GM12878 (cell line): ENCODE results near the gene MDGA2. TPM values are rescaled to one million over a fixed set of nuclear protein-coding genes. Genes with fewer than 3 reads are reported as not detected.

Source experiments
- ATAC-seq: fragments of 200-7000 bp; cut with Tn5 transposase; 3 replicates; pipeline ENCODE4 v1.9.1; 2020; ENCODE audit warnings: mild to moderate bottlenecking, moderate library complexity
- BruUV-seq: library from RNA; stranded (reverse); fragments of 400-500 nt; replicated peaks from 2 replicates; lab custom pipeline; 2021; lab: Mats Ljungman, UMichigan
- CTCF ChIA-PET: fragments of 300-600 bp; sonication (Branson Sonifier 250); formaldehyde crosslinking; extraction: SDS; loops from one replicate; lab custom pipeline; 2021; ENCODE audit warnings: inconsistent platforms; lab: Yijun Ruan, JAX
- POLR2A ChIA-PET: fragments of 350-600 bp; formaldehyde crosslinking; extraction: SDS; loops from one replicate; lab custom pipeline; 2021; ENCODE audit warnings: inconsistent platforms; lab: Charles Lee
- RAD21 ChIA-PET: fragments of 300-600 bp; sonication (Branson Sonifier 250); formaldehyde crosslinking; loops from one replicate; lab custom pipeline; 2023; ENCODE audit warnings: antibody characterized with exemption; ENCODE audit not compliant: unreplicated experiment; lab: Charles Lee
- SMC1A ChIA-PET: fragments of 300-600 bp; sonication (Branson Sonifier 250); formaldehyde crosslinking; loops from one replicate; lab custom pipeline; 2023; ENCODE audit not compliant: unreplicated experiment, uncharacterized antibody; lab: Charles Lee
- DNase-seq: peaks from one replicate; pipeline ENCODE4 v3.0.0-alpha.2; 2011; ENCODE audit warnings: low read depth, low spot score
- FAIRE-seq: peaks from 3 replicates; lab custom pipeline; 2011; peaks lifted over from hg19 to GRCh38; lab: Jason Lieb, UNC
- H2AFZ ChIP-seq: 2 replicates; pipeline ENCODE4 v1.6.0; 2011; ENCODE audit warnings: low read depth, low read length, control low read depth; ENCODE audit not compliant: control insufficient read depth
- H3K27ac ChIP-seq: 2 replicates; pipeline ENCODE4 v1.5.1; 2011; ENCODE audit warnings: control low read depth; ENCODE audit not compliant: control insufficient read depth, insufficient read depth
- H3K27me3 ChIP-seq, 2 experiments: replicated peaks in 1 of 2; 2 replicates each; pipeline versions ENCODE4 v1.6.0 to v1.6.1; 2011; ENCODE audit warnings: low read length in 1 of 2; ENCODE audit not compliant: control insufficient read depth in 2 of 2, insufficient read depth in 2 of 2
- H3K36me3 ChIP-seq, 2 experiments: 2 replicates each; pipeline ENCODE4 v1.5.1; 2011; ENCODE audit warnings: low read length in 1 of 2; ENCODE audit not compliant: control insufficient read depth in 2 of 2, insufficient read depth in 2 of 2
- H3K4me1 ChIP-seq: 2 replicates; pipeline ENCODE4 v1.6.1; 2011; ENCODE audit warnings: mild to moderate bottlenecking, low read length, moderate library complexity, mixed read lengths; ENCODE audit not compliant: control insufficient read depth, insufficient read depth
- H3K4me2 ChIP-seq: 2 replicates; pipeline ENCODE4 v1.6.0; 2011; ENCODE audit warnings: control low read depth; ENCODE audit not compliant: control insufficient read depth, insufficient read depth
- H3K4me3 ChIP-seq: fragments of 200-600 bp; sonication (generic); 2 replicates; pipeline ENCODE4 v1.5.1; 2016
- H3K79me2 ChIP-seq: 2 replicates; pipeline ENCODE4 v1.6.0; 2011; ENCODE audit warnings: low read length; ENCODE audit not compliant: control insufficient read depth, insufficient read depth
- H3K9ac ChIP-seq: 2 replicates; pipeline ENCODE4 v1.8.0; 2011; ENCODE audit warnings: low read length, control low read depth, mixed read lengths; ENCODE audit not compliant: control insufficient read depth, insufficient read depth
- H3K9me3 ChIP-seq: replicated peaks from 3 replicates; pipeline ENCODE4 v1.5.1; 2011; ENCODE audit warnings: mild to moderate bottlenecking, low read length; ENCODE audit not compliant: control insufficient read depth, insufficient read depth
- H4K20me1 ChIP-seq: 2 replicates; pipeline ENCODE4 v1.6.0; 2011; ENCODE audit not compliant: control insufficient read depth, insufficient read depth
- ATF7 ChIP-seq: fragments of 450-650 bp; IDR thresholded peaks from 2 replicates; pipeline ENCODE4 v1.6.1; 2016; ENCODE audit warnings: low read depth, mild to moderate bottlenecking
- CEBPB ChIP-seq, 2 experiments: fragments of 150-350 bp in 1 of 2; IDR thresholded peaks; 2 replicates each; pipeline ENCODE4 v1.6.1; 2012 to 2014; ENCODE audit warnings: low read depth in 2 of 2, low read length in 2 of 2, borderline replicate concordance in 1 of 2, inconsistent platforms in 1 of 2
- CTCF ChIP-seq, 3 experiments: IDR thresholded peaks in 2 of 3; conservative IDR thresholded peaks in 1 of 3; 2 replicates each; pipeline ENCODE4 v1.5.1; 2011; ENCODE audit warnings: low read depth in 3 of 3, low read length in 3 of 3, mild to moderate bottlenecking in 3 of 3, control low read depth in 2 of 3, moderate library complexity in 2 of 3, inconsistent platforms in 1 of 3, mixed read lengths in 1 of 3; ENCODE audit not compliant: control insufficient read depth in 2 of 3, insufficient read depth in 1 of 3; ENCODE audit errors: extremely low read depth in 1 of 3
- DPF2 ChIP-seq: fragments of 450-650 bp; IDR thresholded peaks from 2 replicates; pipeline ENCODE4 v1.6.1; 2017; ENCODE audit warnings: mild to moderate bottlenecking
- GABPA ChIP-seq: IDR thresholded peaks from 2 replicates; pipeline ENCODE4 v1.6.1; 2014; ENCODE audit warnings: antibody characterized with exemption, low read depth, mild to moderate bottlenecking, inconsistent platforms
- MTA2 ChIP-seq: fragments of 450-650 bp; IDR thresholded peaks from 2 replicates; pipeline ENCODE4 v1.6.1; 2016; ENCODE audit warnings: low read depth, mild to moderate bottlenecking, moderate library complexity
- MTA3 ChIP-seq: IDR thresholded peaks from 2 replicates; pipeline ENCODE4 v1.6.1; 2012; ENCODE audit warnings: low read length, inconsistent platforms, borderline replicate concordance
- PAX5 ChIP-seq: IDR thresholded peaks from 2 replicates; pipeline ENCODE4 v1.6.1; 2011; ENCODE audit warnings: low read depth, low read length, borderline replicate concordance
- RAD21 ChIP-seq: IDR thresholded peaks from 2 replicates; pipeline ENCODE4 v1.6.1; 2011; ENCODE audit warnings: mild to moderate bottlenecking, low read depth, low read length, moderate library complexity; ENCODE audit not compliant: insufficient read depth
- SIN3A ChIP-seq: IDR thresholded peaks from 2 replicates; pipeline ENCODE4 v1.6.1; 2012; ENCODE audit warnings: low read depth, low read length, improper control_type of control experiment
- SREBF1 ChIP-seq: IDR thresholded peaks from 2 replicates; pipeline ENCODE4 v1.6.1; 2012; ENCODE audit warnings: mild to moderate bottlenecking, low read length
- TBL1XR1 ChIP-seq: IDR thresholded peaks from 2 replicates; pipeline ENCODE4 v1.6.1; 2012; ENCODE audit warnings: low read depth, low read length, improper control_type of control experiment
- TCF12 ChIP-seq: IDR thresholded peaks from 2 replicates; pipeline ENCODE4 v1.6.1; 2011; ENCODE audit warnings: low read depth, mild to moderate bottlenecking, low read length
- TCF3 ChIP-seq: IDR thresholded peaks from 2 replicates; pipeline ENCODE4 v1.6.1; 2012; ENCODE audit warnings: low read depth, mild to moderate bottlenecking, low read length, borderline replicate concordance; ENCODE audit not compliant: insufficient read depth
- TCF7 ChIP-seq: IDR thresholded peaks from 2 replicates; pipeline ENCODE4 v1.6.1; 2014; ENCODE audit warnings: antibody characterized with exemption, borderline replicate concordance
- ZBED1 ChIP-seq: IDR thresholded peaks from 2 replicates; pipeline ENCODE4 v1.6.1; 2016; ENCODE audit warnings: borderline replicate concordance
- WGBS: methylation state at CpG from one replicate; pipeline ENCODE4 v1.1.6; 2016; ENCODE audit warnings: low lambda C conversion rate; ENCODE audit not compliant: insufficient replicate concordance, insufficient coverage; ENCODE audit errors: missing lambda C conversion rate; 5-methylcytosine and 5-hydroxymethylcytosine counted together
- in situ Hi-C: fragments of 300-500 bp; cut with MboI; formaldehyde crosslinking; loops from 9 replicates; pipeline ENCODE4 v1.14.3; 2018; ENCODE audit warnings: mixed read lengths
- intact Hi-C: fragments of 100-400 bp; cut with micrococcal nuclease; formaldehyde crosslinking; loops from one replicate; pipeline ENCODE4 v1.14.2; 2022; ENCODE audit not compliant: unreplicated experiment
- polyA plus RNA-seq, 11 experiments: library from polyadenylated mRNA; depleted of rRNA in 4 of 11; unstranded in 6 of 11; stranded (reverse) in 5 of 11; fragments of >200 nt; fragmentation: Nextera tagmentation in 4 of 11; fragmentation: Illumina TruSeq in 1 of 11; extraction: Ambion mirVana in 4 of 11; extraction: Trizol in 1 of 11; gene quantifications; 1 replicate in 1 of 11; 2 replicates in 10 of 11; pipeline versions ENCODE4 v1.2.1 to v1.2.3, GENCODE V29; 2011 to 2016; ENCODE audit warnings: inconsistent platforms in 2 of 11, missing spikeins in 2 of 11, low read depth in 1 of 11
- total RNA-seq, 4 experiments: library from RNA; depleted of rRNA in 3 of 4; stranded (reverse); fragments of >200 nt in 3 of 4; fragmentation: Illumina TruSeq in 1 of 4; extraction: Trizol in 1 of 4; gene quantifications; 2 replicates each; pipeline versions ENCODE4 v1.2.1 to v1.2.3, GENCODE V29; 2013 to 2021
- TF ChIP-seq, protein P1 (sequence below): fragments of 450-650 bp; IDR thresholded peaks from 2 replicates; pipeline ENCODE4 v1.6.1; 2017; ENCODE audit warnings: borderline replicate concordance

The MDGA2 gene
- total and polyA plus RNA-seq, 10 of the 15 experiments (the other 5 are each of a cell fraction or from before 2014, with no cell fraction given) = not detected

DNA sequence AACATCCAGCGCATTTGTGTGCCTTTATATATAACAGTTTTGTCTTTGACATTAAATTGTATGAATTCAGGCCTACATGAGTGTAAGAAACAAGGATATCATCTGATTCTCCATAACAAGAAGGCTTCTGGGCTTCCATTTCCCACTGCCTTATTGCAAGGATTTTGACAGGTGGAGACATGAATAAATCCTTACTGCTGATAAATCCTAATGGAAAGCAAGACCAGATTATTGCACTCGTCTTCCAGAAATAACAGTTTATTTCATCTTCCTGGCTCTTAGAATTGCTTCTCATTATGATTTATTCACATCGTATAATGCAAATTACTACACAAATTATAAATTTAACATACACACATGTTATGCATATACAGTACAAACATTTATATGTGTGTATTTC lies 348.1 kb downstream of the MDGA2 start:
- ATAC-seq (no peak), FAIRE-seq (no peak), DNase-seq (no peak)
- Histone ChIP-seq H3K27me3 (no peaks in the 10 kb centered on the region), H3K9me3 (no peaks in the 10 kb centered on the region), H3K27ac (no peak overlapping the region), H3K79me2 (no peaks in the 10 kb centered on the region), H3K4me1 (no peaks in the 10 kb centered on the region), H3K4me2 (no peak overlapping the region), H4K20me1 (no peaks in the 10 kb centered on the region), H2AFZ (no peak overlapping the region), H3K4me3 (no peak overlapping the region), H3K9ac (no peak overlapping the region), H3K36me3 (no peaks in the 10 kb centered on the region)
- ChIA-PET POLR2A (no interaction called here), SMC1A (no interaction called here), RAD21 (no interaction called here), CTCF (no interaction called here)
- BruUV-seq = no TSS peak
- 14% methylated on average over 3 of the region's 3 CpGs for WGBS
- intact Hi-C loops (no loop called here), in situ Hi-C loops (no loop called here)
- TF ChIP-seq ZBED1 (no peak), DPF2 (no peak), RAD21 (no peak), TCF7 (no peak), TCF12 (no peak), SREBF1 (no peak), CTCF (IDR thresholded peaks at IDR 0.05 in 2 of 3, conservative IDR thresholded peaks at IDR 0.05 in 1 of 3; ENCODE audit: control insufficient read depth in 2 of 3, extremely low read depth in 1 of 3, insufficient read depth in 1 of 3, low read depth in 3 of 3, low read length in 3 of 3) (no peak), CEBPB (IDR thresholded peaks at IDR 0.05; ENCODE audit: borderline replicate concordance in 1 of 2, low read depth in 2 of 2, low read length in 2 of 2) (no peak), TCF3 (no peak), MTA3 (no peak), ATF7 (no peak), TBL1XR1 (no peak), MTA2 (no peak), GABPA (no peak), PAX5 (no peak), SIN3A (no peak)
- TF ChIP-seq, protein P1, sequence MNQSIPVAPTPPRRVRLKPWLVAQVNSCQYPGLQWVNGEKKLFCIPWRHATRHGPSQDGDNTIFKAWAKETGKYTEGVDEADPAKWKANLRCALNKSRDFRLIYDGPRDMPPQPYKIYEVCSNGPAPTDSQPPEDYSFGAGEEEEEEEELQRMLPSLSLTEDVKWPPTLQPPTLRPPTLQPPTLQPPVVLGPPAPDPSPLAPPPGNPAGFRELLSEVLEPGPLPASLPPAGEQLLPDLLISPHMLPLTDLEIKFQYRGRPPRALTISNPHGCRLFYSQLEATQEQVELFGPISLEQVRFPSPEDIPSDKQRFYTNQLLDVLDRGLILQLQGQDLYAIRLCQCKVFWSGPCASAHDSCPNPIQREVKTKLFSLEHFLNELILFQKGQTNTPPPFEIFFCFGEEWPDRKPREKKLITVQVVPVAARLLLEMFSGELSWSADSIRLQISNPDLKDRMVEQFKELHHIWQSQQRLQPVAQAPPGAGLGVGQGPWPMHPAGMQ = no peak
